ENCODE measurements around the gene BPI.

GRCh38 chr20:38320221-38320620, 16.3 kb downstream of the BPI start:
- TF ChIP-seq CTCF (IDR thresholded peaks at IDR 0.05; ENCODE audit: low read depth, low read length) (no peak), EZH2phosphoT487 (IDR thresholded peaks at IDR 0.05; ENCODE audit: low read depth) (no peak)
